ENCODE measurements around the gene SETD3.

- TF ChIP-seq POLR2AphosphoS5 (IDR thresholded peaks at IDR 0.05; ENCODE audit: low read depth, low read length) (no peak), POLR2A (IDR thresholded peaks at IDR 0.05; ENCODE audit: low read depth, low read length) (no peak), TAF1 (IDR thresholded peaks at IDR 0.05; ENCODE audit: low read depth, low read length) (no peak), SPI1 (IDR thresholded peaks at IDR 0.05; ENCODE audit: low read depth, low read length) (no peak), PAX5 (IDR thresholded peaks at IDR 0.05; ENCODE audit: insufficient read depth, low read length, severe bottlenecking) (no peak), POU2F2 (IDR thresholded peaks at IDR 0.05; ENCODE audit: low read depth, low read length) (no peak)
Measured at GRCh38 chr14:99463974-99464373, 16.7 kb downstream of the SETD3 start.
